Measurements from ENCODE around the gene CDT1.
A peak's percentile ranks its signal among the peaks of the same experiment; 100 is the strongest.
"Not testable (repeated sequence)": the region's sequence is repeated elsewhere in the genome, so short reads cannot be mapped to it uniquely, and the experiment has no call there.

CDT1 gene

GRCh38 chr16:88784074-88784855 lies 19.3 kb upstream of the CDT1 start:
- DNase-seq = peak in 2 of 4 experiments; percentile 17 to 34

GRCh38 chr16:88784856-88785105 lies 18.8 kb upstream of the CDT1 start:
- DNase-seq = no peak

GRCh38 chr16:88785106-88785924 lies 18.3 kb upstream of the CDT1 start, which contains the start of gene PIEZO1:
PIEZO1 (minus strand) TSS chr16:88785220; CDS start chr16:88784964, 256 bp downstream.
- DNase-seq = peak; percentile 49 to 84 (median 66)

GRCh38 chr16:88787579-88788314 lies 15.8 kb upstream of the CDT1 start:
- DNase-seq = no peak

GRCh38 chr16:88788749-88789148 lies 14.8 kb upstream of the CDT1 start:
- DNase-seq = not testable (repeated sequence)

- DNase-seq = no peak
These were observed 14.0 kb upstream of the CDT1 start for GRCh38 chr16:88789594-88789993.

- DNase-seq = peak in 2 of 4 experiments; percentile 28 to 42
These were observed 13.0 kb upstream of the CDT1 start for GRCh38 chr16:88790312-88791211.

- no peak for DNase-seq
These were observed 11.5 kb upstream of the CDT1 start for GRCh38 chr16:88792078-88792550.

- no peak for DNase-seq
These were observed 10.8 kb upstream of the CDT1 start for GRCh38 chr16:88792668-88793250.

GRCh38 chr16:88793251-88793954 lies 10.2 kb upstream of the CDT1 start:
- no peak for DNase-seq

- no peak for DNase-seq
These were observed 7.3 kb upstream of the CDT1 start for GRCh38 chr16:88796278-88796677.

- DNase-seq = no peak
These were observed 5.5 kb upstream of the CDT1 start for GRCh38 chr16:88798073-88798472.

GRCh38 chr16:88798772-88799455 lies 4.7 kb upstream of the CDT1 start:
- no peak for DNase-seq

- DNase-seq = peak in 1 of 4 experiments; percentile 15
These were observed 3.9 kb upstream of the CDT1 start for GRCh38 chr16:88799569-88800276.

GRCh38 chr16:88800277-88800592 lies 3.4 kb upstream of the CDT1 start:
- DNase-seq = no peak

GRCh38 chr16:88804173-88804551 lies 573 bp downstream of the CDT1 start:
- no peak for DNase-seq

- DNase-seq = peak in 1 of 4 experiments; percentile 16
These were observed 1.2 kb downstream of the CDT1 start for GRCh38 chr16:88804552-88805339.

- no peak for DNase-seq
These were observed 1.7 kb downstream of the CDT1 start for GRCh38 chr16:88805340-88805715.

- no peak for DNase-seq
These were observed 2.4 kb downstream of the CDT1 start for GRCh38 chr16:88805887-88806393.
